ENCODE data around the gene ORAI1. TPM values are rescaled to one million over a fixed set of nuclear protein-coding genes. Genes with fewer than 3 reads are reported as not detected.
"Not testable (repeated sequence)": the region's sequence is repeated elsewhere in the genome, so short reads cannot be mapped to it uniquely, and the experiment has no call there.

The ORAI1 gene
- total and polyA plus RNA-seq, 9 donors: 12.2 to 46.8 (median 40.7) TPM

DNA sequence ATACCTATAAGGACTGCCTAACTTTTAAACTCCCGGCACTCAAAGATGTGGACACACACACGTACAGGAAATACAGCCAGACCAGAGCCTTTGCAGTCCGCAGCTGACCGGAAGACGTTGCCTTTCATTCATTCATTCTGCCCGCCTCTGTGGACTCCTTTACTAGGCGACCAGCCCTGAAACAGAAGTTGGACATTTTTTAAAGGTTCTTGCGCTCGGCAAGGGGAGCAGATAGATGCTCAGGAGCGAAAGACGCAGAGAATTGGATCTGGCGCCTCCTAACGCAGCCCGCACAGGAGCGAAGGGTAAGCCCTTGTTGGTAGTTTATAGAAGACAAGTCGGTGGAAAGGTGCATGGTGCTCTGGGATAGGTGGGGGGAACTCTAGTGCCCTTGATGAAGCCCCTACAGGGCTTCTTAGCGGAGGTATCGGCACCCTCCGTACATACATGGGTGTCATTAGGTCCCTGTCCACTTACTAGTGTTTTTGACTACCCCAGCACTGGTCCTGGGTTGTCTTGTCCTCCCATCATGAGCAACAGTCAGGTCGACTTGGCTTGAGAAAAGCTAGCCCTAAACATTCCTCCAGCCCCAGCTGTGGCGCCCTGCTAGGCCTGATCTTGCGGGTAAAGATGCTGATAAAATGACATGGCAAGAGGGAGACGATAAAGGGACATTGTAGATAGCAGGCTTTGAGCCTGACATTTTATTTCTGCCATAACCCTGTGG lies 45.2 kb upstream of the ORAI1 start, which contains the start of gene KDM2B:
TSS of gene KDM2B (minus strand) at position 65 of the 727 bp plus-strand sequence. CDS start 112 bp downstream, outside the sequence.
- peak; percentile 86 for DNase-seq
- Histone ChIP-seq H3K36me3 (ENCODE audit: control insufficient read depth, insufficient read depth, low read length) (no peaks in the 10 kb centered on the region), H3K27me3 (ENCODE audit: control insufficient read depth, insufficient read depth, low read length) (no peaks in the 10 kb centered on the region), H3K27ac (ENCODE audit: low read length) (peak within 1 kb of the TSS; percentile 89), H3K9me3 (replicated peaks; ENCODE audit: control insufficient read depth, low read depth, low read length) (no peaks in the 10 kb centered on the region), H3K4me1 (ENCODE audit: control insufficient read depth, insufficient read depth, low read length) (peaks cover 53% of the 10 kb centered on the region), H3K4me3 (ENCODE audit: low read length) (peak within 1 kb of the TSS; percentile 66)
- 12% methylated on average over 14 of the region's 23 CpGs for WGBS (ENCODE audit: insufficient coverage)

- Histone ChIP-seq H3K27me3 (ENCODE audit: control insufficient read depth, insufficient read depth, low read length) (no peaks in the 10 kb centered on the region), H3K4me3 (ENCODE audit: low read length) (no peak overlapping the region), H3K4me1 (ENCODE audit: control insufficient read depth, insufficient read depth, low read length) (peaks cover 46% of the 10 kb centered on the region), H3K9me3 (replicated peaks; ENCODE audit: control insufficient read depth, low read depth, low read length) (no peaks in the 10 kb centered on the region), H3K27ac (ENCODE audit: low read length) (peak overlapping the region; percentile 71), H3K36me3 (ENCODE audit: control insufficient read depth, insufficient read depth, low read length) (no peaks in the 10 kb centered on the region)
- DNase-seq: peak; percentile 74
- WGBS (ENCODE audit: insufficient coverage): 27% methylated on average over 10 of the region's 17 CpGs
These were observed 44.5 kb upstream of the ORAI1 start for GRCh38 chr12:121581686-121582429.

- H3K9me3 ChIP-seq (replicated peaks; ENCODE audit: control insufficient read depth, low read depth, low read length): no peaks in the 10 kb centered on the region
- H3K4me1 ChIP-seq (ENCODE audit: control insufficient read depth, insufficient read depth, low read length): peaks cover 37% of the 10 kb centered on the region
- no peak for DNase-seq
- H3K27ac ChIP-seq (ENCODE audit: low read length): peak overlapping the region; percentile 13
- no peak overlapping the region for H3K4me3 ChIP-seq (ENCODE audit: low read length)
- 60% methylated on average over 2 of the region's 13 CpGs for WGBS (ENCODE audit: insufficient coverage)
- H3K27me3 ChIP-seq (ENCODE audit: control insufficient read depth, insufficient read depth, low read length): no peaks in the 10 kb centered on the region
- H3K36me3 ChIP-seq (ENCODE audit: control insufficient read depth, insufficient read depth, low read length): no peaks in the 10 kb centered on the region
These were observed 43.6 kb upstream of the ORAI1 start for GRCh38 chr12:121582583-121583333.

DNA sequence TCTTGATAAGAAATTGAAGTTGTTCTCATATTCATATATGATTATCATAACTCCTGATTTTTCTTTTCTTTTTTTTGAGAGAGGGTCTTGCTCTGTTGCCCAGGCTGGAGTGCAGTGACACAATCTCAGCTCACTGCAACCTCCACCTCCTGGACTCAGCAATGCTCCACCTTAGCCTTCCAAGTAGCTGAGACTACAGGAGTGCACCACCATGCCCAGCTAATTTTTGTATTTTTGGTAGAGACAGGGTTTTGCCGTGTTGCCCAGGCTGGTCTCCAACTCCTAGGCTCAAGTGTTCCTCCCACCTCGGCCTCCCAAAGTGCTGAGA lies 43.0 kb upstream of the ORAI1 start:
- H3K27ac ChIP-seq (ENCODE audit: low read length): not testable (repeated sequence)
- WGBS (ENCODE audit: insufficient coverage): no CpG with 5 or more reads among the region's 2 CpGs

GRCh38 chr12:121584885-121585284 lies 41.4 kb upstream of the ORAI1 start:
- H3K4me1 ChIP-seq (ENCODE audit: control insufficient read depth, insufficient read depth, low read length): peaks cover 23% of the 10 kb centered on the region
- H3K4me3 ChIP-seq (ENCODE audit: low read length); DNase-seq; H3K36me3 ChIP-seq (ENCODE audit: control insufficient read depth, insufficient read depth, low read length); H3K27ac ChIP-seq (ENCODE audit: low read length); H3K27me3 ChIP-seq (ENCODE audit: control insufficient read depth, insufficient read depth, low read length); H3K9me3 ChIP-seq (replicated peaks; ENCODE audit: control insufficient read depth, low read depth, low read length): not testable (repeated sequence)
- WGBS (ENCODE audit: insufficient coverage): 100% methylated on average over 2 of the region's 6 CpGs

More for the DNA sequence above, 43.0 kb upstream of the ORAI1 start:
- not testable (repeated sequence) for H3K36me3 ChIP-seq (ENCODE audit: control insufficient read depth, insufficient read depth, low read length); H3K4me3 ChIP-seq (ENCODE audit: low read length); H3K9me3 ChIP-seq (replicated peaks; ENCODE audit: control insufficient read depth, low read depth, low read length); H3K27me3 ChIP-seq (ENCODE audit: control insufficient read depth, insufficient read depth, low read length); DNase-seq
- peaks cover 31% of the 10 kb centered on the region for H3K4me1 ChIP-seq (ENCODE audit: control insufficient read depth, insufficient read depth, low read length)

GRCh38 chr12:121590476-121591143 lies 35.7 kb upstream of the ORAI1 start:
- Histone ChIP-seq H3K9me3 (replicated peaks; ENCODE audit: control insufficient read depth, low read depth, low read length) (no peaks in the 10 kb centered on the region), H3K4me3 (ENCODE audit: low read length) (peak overlapping the region; percentile 23), H3K4me1 (ENCODE audit: control insufficient read depth, insufficient read depth, low read length) (peaks cover 9% of the 10 kb centered on the region), H3K36me3 (ENCODE audit: control insufficient read depth, insufficient read depth, low read length) (no peaks in the 10 kb centered on the region), H3K27me3 (ENCODE audit: control insufficient read depth, insufficient read depth, low read length) (no peaks in the 10 kb centered on the region), H3K27ac (ENCODE audit: low read length) (peak overlapping the region; percentile 91)
- DNase-seq: peak; percentile 65
- WGBS (ENCODE audit: insufficient coverage): 21% methylated on average over 3 of the region's 10 CpGs

- 48% methylated on average over 4 of the region's 4 CpGs for WGBS (ENCODE audit: insufficient coverage)
- Histone ChIP-seq H3K9me3 (replicated peaks; ENCODE audit: control insufficient read depth, low read depth, low read length) (no peaks in the 10 kb centered on the region), H3K4me1 (ENCODE audit: control insufficient read depth, insufficient read depth, low read length) (peaks cover 9% of the 10 kb centered on the region), H3K27me3 (ENCODE audit: control insufficient read depth, insufficient read depth, low read length) (no peaks in the 10 kb centered on the region), H3K4me3 (ENCODE audit: low read length) (no peak overlapping the region), H3K36me3 (ENCODE audit: control insufficient read depth, insufficient read depth, low read length) (no peaks in the 10 kb centered on the region), H3K27ac (ENCODE audit: low read length) (no peak overlapping the region)
- no peak for DNase-seq
These were observed 34.0 kb upstream of the ORAI1 start for GRCh38 chr12:121592320-121592719.

DNA sequence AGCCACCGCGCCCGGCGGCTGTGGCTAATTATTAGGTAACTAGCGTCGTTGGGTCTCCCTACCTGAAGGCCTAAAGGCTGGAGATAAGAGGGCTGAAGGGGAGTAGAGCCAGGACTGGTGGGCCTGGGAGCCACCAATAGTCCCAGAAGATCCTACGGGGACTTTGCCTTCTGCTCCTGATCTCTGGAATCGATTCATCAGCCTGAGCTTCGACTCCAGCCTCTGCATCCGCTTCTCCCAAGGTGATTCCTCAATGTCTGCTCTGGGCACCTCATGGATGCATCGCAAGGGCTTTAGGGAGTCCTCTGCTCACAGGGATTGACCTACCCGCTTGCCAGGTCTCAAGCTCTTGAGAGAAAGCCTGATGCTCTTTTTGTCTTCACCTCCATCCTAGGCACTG lies 30.8 kb upstream of the ORAI1 start:
- no peak overlapping the region for H3K27ac ChIP-seq (ENCODE audit: low read length)
- no peaks in the 10 kb centered on the region for H3K9me3 ChIP-seq (replicated peaks; ENCODE audit: control insufficient read depth, low read depth, low read length)
- peaks cover 6% of the 10 kb centered on the region for H3K4me1 ChIP-seq (ENCODE audit: control insufficient read depth, insufficient read depth, low read length)
- no peaks in the 10 kb centered on the region for H3K36me3 ChIP-seq (ENCODE audit: control insufficient read depth, insufficient read depth, low read length)
- no peak for DNase-seq
- WGBS (ENCODE audit: insufficient coverage): 89% methylated on average over 12 of the region's 12 CpGs
- no peaks in the 10 kb centered on the region for H3K27me3 ChIP-seq (ENCODE audit: control insufficient read depth, insufficient read depth, low read length)
- H3K4me3 ChIP-seq (ENCODE audit: low read length): no peak overlapping the region

GRCh38 chr12:121596526-121596925 lies 29.8 kb upstream of the ORAI1 start:
- Histone ChIP-seq H3K4me1 (ENCODE audit: control insufficient read depth, insufficient read depth, low read length) (peaks cover 8% of the 10 kb centered on the region), H3K36me3 (ENCODE audit: control insufficient read depth, insufficient read depth, low read length) (no peaks in the 10 kb centered on the region), H3K27me3 (ENCODE audit: control insufficient read depth, insufficient read depth, low read length) (no peaks in the 10 kb centered on the region), H3K4me3 (ENCODE audit: low read length) (no peak overlapping the region), H3K9me3 (replicated peaks; ENCODE audit: control insufficient read depth, low read depth, low read length) (no peaks in the 10 kb centered on the region), H3K27ac (ENCODE audit: low read length) (no peak overlapping the region)
- no peak for DNase-seq
- 100% methylated on average over 1 of the region's 5 CpGs for WGBS (ENCODE audit: insufficient coverage)
